ENCODE results near the gene ZNF234.
"Not testable (repeated sequence)": the region's sequence is repeated elsewhere in the genome, so short reads cannot be mapped to it uniquely, and the experiment has no call there.

- TF ChIP-seq RXRA (IDR thresholded peaks at IDR 0.05); REST (IDR thresholded peaks at IDR 0.05); CTCF (IDR thresholded peaks at IDR 0.05; ENCODE audit: low read depth, low read length, missing input control); TAF1 (conservative IDR thresholded peaks at IDR 0.05): not testable (repeated sequence)
These were observed 29.3 kb downstream of the ZNF234 start for GRCh38 chr19:44170660-44171059.

Measured in liver (tissue), 3 donors.